Esophagus muscularis mucosa (tissue), 3 donors: ENCODE measurements around the gene SULT1A2.

ENCODE experiments used
- POLR2A ChIP-seq: fragments of 450-650 bp; IDR thresholded peaks from one replicate; pipeline ENCODE4 v1.6.1; 2017; ENCODE audit warnings: antibody characterized with exemption, moderate library complexity, mild to moderate bottlenecking, low read depth
- TF ChIP-seq, protein P1 (sequence below), 3 experiments: fragments of 200-600 bp in 2 of 3; fragments of 450-650 bp in 1 of 3; sonication (generic) in 2 of 3; IDR thresholded peaks; one replicate each; pipeline ENCODE4 v1.5.1; 2017 to 2019; ENCODE audit warnings: antibody characterized with exemption in 3 of 3, mild to moderate bottlenecking in 2 of 3, moderate library complexity in 1 of 3

DNA sequence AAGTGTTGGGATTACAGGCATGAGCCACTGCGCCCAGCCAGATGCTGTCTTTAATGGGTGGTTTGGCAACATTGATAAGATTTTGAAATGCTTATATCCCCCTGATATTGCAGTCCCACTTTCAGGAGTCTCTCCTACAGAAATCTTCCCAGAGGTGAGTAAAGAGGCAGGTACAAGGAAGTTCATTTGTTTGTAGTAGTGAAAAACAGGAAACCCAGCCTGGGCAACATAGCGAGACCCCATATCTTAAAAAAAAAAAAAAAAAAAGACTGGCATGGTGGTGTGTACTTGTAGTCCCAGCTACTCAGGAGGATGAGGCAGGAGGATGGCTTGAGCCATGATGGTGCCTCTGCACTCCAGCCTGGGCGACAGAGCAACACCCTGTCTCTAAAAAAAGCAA lies 51.9 kb downstream of the SULT1A2 start:
- TF ChIP-seq, protein P1, sequence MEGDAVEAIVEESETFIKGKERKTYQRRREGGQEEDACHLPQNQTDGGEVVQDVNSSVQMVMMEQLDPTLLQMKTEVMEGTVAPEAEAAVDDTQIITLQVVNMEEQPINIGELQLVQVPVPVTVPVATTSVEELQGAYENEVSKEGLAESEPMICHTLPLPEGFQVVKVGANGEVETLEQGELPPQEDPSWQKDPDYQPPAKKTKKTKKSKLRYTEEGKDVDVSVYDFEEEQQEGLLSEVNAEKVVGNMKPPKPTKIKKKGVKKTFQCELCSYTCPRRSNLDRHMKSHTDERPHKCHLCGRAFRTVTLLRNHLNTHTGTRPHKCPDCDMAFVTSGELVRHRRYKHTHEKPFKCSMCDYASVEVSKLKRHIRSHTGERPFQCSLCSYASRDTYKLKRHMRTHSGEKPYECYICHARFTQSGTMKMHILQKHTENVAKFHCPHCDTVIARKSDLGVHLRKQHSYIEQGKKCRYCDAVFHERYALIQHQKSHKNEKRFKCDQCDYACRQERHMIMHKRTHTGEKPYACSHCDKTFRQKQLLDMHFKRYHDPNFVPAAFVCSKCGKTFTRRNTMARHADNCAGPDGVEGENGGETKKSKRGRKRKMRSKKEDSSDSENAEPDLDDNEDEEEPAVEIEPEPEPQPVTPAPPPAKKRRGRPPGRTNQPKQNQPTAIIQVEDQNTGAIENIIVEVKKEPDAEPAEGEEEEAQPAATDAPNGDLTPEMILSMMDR (IDR thresholded peaks at IDR 0.05), result no peak
- no peak for TF ChIP-seq POLR2A
